OCI-LY3 (cell line): ENCODE data around the gene SORL1.

Experiments
- CTCF ChIP-seq: fragments of 200-600, 300-600 bp; sonication (generic); IDR thresholded peaks from 2 replicates; pipeline ENCODE4 v1.5.1; 2014; ENCODE audit warnings: antibody characterized with exemption, low read length, low read depth
- EZH2phosphoT487 ChIP-seq: fragments of 200-600 bp; shearing (Covaris generic); IDR thresholded peaks from 2 replicates; pipeline ENCODE4 v1.6.1; 2018; ENCODE audit warnings: antibody characterized with exemption, mixed run types, low read depth

- TF ChIP-seq CTCF (no peak), EZH2phosphoT487 (no peak)
These were observed 36.5 kb downstream of the SORL1 start for GRCh38 chr11:121488641-121489040.
